Activated CD4-positive, alpha-beta T cell treated with anti-CD3 and anti-CD28 coated beads, Interleukin-2, amount 50 U/mL, for 48 hours (primary cell): ENCODE results near the gene CORT.
A peak's percentile ranks its signal among the peaks of the same experiment; 100 is the strongest.

Source experiments
- DNase-seq, 2 experiments: peaks; one replicate each; pipeline ENCODE4 v3.0.0-alpha.2; 2020

Gene CORT

DNA sequence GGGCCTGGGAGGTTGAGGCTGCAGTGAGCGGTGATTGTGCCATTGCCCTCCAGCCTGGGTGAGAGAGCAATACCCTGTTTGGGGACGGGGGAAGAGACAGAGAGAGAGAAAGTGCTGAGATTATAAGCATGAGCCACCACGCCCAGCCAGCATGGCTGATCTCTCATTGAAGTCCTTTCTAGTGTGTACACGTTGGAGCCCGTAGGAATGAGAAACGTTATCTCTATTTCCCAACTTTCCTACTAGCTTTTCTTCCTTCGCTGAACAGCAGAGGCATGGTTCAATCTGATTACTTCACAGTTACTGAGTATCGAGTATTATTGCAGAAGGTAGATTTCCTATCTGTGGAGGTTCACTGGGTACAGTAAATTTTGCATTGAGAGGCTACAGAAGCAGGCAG, 29.5 kb downstream of the CORT start:
- DNase-seq, result no peak

DNA sequence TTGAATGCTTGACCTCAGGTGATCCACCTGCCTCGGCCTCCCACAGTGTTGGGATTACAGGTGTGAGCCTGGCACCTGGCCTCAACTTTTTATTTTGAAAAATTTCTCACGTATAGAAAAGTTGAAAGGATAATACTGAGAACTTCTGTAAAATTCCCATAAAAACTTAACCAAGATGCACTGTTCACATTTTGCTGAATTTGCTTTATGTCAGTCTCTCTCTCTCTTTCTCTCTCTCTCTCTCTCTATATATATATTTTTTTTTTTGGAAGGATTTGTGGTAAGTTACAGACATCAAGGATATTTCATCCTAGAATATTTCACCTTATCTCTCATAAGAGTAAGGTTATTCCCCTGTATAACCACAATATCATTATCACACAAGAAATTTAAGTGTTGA, 30.8 kb downstream of the CORT start:
- no peak for DNase-seq

DNA sequence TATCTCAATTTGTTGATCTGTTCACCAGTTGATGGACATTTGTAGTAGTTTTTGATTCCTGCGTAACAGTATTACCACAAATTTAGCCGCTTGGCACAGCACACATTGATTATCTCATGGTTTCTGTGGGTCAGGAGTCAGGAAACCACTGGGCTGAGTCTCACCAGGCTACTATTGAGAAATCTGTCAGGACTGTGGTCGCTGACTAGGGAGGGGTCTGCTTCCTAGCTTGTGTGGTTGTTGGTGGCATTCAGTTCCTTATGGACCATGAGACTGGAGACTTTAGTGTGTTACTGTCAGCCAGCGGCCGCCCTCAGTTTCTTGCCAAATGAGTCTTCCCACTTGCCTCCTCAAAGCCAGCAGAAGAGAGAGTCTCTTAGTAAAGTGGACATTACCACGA, 34.7 kb downstream of the CORT start:
- DNase-seq, result no peak

DNA sequence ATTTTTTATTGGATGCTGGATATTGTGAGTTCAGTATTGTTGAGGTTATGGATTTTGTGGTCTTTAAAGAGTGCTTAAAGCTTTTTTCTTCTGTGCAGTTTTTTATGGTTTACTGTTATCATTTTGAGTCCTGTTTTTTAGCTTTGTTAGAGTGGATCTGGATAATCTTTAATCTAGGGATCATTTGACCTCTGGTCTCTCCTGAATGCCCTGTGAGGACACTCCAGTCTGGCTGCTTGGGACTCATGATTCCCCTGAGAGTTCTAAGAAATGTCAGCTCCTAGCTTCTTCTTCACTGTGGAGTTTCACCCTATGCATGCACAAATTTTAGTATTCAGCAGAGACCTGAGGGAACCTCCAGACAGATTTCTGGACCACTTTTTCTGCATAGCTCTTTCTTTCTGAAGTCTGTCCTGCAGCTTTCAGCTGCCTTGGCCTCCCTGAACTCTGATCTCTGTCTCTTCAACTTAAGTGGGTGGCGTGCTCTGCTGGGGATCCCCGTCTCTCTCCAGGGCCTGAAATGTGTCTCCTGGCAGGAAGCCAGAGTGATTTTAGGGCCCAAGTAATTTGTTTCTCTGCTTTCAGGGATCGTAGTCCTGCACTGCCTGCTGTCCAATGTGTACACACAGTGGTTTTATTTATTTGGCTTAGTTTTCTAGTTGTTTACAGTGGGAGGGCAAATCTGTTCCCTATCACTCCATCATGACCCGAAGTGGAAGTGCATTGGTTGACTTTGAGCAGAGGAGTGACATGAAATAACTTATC, 39.6 kb downstream of the CORT start:
- DNase-seq, result no peak

DNA sequence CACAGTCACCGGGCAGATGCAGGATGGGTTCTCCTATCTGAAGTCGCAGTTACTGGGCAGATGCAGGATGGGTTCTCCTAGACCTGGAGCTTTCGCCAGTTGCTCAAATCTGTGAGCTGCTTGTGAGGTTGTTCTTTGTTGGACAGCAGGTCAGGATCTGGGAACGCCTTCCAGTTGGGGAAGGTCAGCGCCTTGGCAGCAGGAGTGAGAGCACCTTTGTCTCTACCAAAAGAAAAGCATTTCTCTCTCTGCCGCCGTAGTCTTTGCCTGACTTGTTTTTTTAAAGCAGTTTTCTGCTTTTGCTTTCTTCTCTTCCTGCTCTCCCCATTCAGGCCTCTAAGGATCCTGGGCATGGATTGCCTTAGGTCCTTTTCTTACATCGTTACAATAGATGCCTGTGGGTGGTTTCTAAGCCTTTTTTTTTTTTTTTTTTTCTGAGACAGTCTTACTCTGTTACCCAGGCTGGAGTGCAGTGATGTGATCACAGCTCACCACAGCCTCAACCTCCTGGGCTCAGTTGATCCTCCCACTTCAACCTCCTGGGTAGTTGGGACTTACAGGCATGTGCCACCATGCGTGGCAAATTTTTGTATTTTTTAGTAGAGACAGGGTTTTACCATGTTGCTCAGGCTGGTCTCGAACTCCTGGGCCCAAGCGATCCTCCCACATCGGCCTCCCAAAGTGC, 40.6 kb downstream of the CORT start:
- DNase-seq, result no peak

DNA sequence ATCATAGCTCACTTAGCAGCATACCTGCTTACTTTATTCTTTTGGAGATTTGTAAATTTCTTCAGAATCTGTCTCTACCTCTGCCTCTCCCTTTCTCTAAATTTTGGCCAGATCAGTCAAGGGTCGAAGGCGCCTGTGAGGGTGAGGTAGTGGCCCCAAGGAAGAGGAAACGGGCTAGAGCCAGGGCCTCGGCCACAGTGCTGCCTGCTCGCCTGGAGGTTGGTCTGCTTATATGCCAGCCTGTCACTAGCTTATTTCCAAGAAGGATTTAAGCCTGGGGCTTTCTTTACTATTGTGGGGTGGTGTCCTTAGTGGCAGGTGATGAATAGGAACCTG, 44.6 kb downstream of the CORT start:
- DNase-seq, result no peak

DNA sequence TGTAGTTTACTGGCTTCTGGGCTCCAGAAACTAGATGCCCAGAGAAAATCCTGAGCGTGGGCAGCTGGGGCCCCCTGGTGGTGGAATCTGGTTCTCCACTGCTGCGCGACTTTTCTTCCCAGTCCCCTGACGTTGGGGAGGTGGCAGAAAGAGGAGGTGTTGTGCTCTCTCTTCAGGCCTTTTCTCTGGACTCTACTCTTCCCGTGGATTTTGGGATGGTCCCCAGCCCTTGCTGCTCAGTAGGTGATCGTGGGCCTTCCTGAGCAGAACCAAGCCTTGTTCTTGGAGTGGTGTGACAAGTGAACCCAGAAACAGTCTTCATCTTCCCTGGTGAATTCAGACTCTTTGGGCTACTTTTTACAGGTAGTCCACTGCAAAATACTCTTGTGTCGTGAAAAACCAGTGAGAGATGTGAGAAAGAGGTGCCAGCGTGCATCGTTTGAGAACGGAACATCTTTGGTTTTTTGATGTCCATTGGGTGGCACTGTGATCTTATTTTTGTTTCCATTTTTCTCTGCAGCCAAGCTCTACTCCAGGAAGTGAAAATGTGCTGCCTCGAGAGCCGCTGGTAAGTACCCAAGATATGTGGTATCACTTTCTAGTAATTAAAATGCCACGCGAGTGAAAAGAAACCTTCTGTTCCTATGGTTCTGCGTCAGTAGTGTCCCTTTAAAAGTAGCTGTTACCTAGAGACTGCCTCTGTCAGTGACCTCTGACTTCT, 45.1 kb downstream of the CORT start:
- DNase-seq, result peak; percentile 89 to 91

DNA sequence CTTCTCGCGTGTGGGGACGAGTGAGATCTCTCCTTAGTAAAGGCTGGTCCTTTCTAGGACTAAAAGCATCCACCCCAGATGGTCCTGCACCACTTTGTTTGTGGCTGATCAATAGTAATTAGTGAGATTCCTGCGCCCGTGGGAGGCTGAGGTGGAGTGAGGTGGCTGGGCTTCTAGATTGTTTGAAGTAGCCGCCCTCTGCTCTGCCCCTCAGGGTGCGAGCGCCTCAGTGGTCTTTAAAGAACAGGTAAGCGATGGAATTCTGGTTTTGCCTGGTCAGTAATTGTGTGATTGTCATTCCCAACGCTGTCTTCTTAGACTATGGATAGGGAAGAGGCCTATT, 45.6 kb downstream of the CORT start:
- no peak for DNase-seq

DNA sequence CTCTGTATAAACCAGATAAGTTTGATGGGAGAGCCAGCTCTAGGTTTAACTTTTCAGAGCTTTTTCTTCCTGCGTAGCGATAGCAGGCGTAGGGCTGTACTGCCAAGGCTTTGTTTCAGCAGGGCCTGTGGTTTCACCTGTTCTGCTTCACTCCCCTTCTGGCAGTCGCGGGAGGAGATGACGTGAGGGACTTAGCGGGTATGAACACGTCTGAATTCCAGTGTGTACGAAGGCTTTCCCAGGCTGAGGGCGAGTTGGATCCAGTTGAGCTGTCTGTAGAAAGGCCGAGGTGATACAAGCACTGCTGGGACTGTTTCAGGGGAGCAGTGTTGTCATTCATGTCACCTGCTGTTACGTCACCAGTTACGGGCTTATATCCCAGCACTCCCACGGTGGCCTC, 46.1 kb downstream of the CORT start:
- DNase-seq, result no peak

DNA sequence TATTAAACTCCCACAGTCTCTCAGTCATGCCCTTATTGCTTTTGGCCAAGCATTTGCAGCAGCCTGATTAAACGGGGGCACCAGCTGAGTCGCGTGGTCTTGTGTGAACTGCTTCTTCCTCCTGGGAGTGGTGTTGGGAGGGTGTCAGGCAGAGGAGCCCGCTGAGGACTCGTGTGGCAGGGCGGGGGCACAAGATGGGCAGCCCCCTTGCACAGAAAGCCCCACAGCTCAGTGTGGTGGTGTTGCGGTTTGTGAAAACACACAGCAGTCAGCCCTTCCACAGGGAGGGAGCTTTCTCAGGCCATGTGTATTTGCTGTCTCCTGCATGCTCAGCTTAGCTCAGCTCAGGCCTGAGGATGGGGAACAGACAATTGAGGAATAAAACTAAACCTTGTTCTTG, 47.3 kb downstream of the CORT start:
- no peak for DNase-seq

DNA sequence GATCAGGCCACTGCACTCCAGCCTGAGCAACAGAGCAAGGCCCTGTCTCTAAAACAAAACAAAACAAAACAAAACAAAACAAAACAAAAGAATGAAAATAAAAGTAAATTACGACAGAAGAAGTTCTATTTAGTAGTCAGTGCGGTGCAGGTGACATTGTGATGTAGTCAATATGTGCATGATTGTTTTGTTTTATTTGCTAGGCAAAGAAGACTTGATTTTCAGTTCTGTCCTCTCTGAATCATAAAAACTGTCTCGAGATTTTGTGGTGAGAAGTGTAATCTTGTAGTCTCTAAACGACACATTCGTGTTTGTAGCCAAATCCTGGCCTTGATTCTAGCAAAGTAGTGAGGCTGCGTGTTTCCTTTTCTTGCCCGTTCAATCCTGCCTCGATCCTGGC, 48.4 kb downstream of the CORT start:
- no peak for DNase-seq
